WERI-Rb-1 (cell line): ENCODE results near the gene HDAC4.

ENCODE experiments used
- DNase-seq: peaks from one replicate; pipeline ENCODE4 v3.0.0-alpha.2; 2020
- H3K27ac ChIP-seq: fragments of 250-450 bp; sonication (Bioruptor Pico); 2 replicates; pipeline ENCODE4 v1.5.1; 2020; ENCODE audit warnings: mild to moderate bottlenecking, moderate library complexity
- H3K27me3 ChIP-seq: fragments of 250-450 bp; sonication (Bioruptor Pico); 2 replicates; pipeline ENCODE4 v1.5.1; 2021; ENCODE audit warnings: mild to moderate bottlenecking, low read depth, moderate library complexity; ENCODE audit not compliant: insufficient read depth, severe bottlenecking
- H3K36me3 ChIP-seq: fragments of 250-450 bp; sonication (Bioruptor Pico); 2 replicates; pipeline ENCODE4 v1.5.1; 2020; ENCODE audit warnings: mild to moderate bottlenecking, moderate library complexity
- H3K4me3 ChIP-seq: 2 replicates; pipeline ENCODE4 v1.5.1; 2011; ENCODE audit warnings: low read depth, mild to moderate bottlenecking, control low read depth, low read length
- H3K9me3 ChIP-seq: fragments of 250-450 bp; sonication (Bioruptor Pico); 2 replicates; pipeline ENCODE4 v1.5.1; 2021; ENCODE audit warnings: mild to moderate bottlenecking, moderate library complexity; ENCODE audit not compliant: severe bottlenecking
- CTCF ChIP-seq: IDR thresholded peaks from 2 replicates; pipeline ENCODE4 v1.5.1; 2011; ENCODE audit warnings: low read depth, mild to moderate bottlenecking, control low read depth, inconsistent platforms, low read length

HDAC4 gene

DNA sequence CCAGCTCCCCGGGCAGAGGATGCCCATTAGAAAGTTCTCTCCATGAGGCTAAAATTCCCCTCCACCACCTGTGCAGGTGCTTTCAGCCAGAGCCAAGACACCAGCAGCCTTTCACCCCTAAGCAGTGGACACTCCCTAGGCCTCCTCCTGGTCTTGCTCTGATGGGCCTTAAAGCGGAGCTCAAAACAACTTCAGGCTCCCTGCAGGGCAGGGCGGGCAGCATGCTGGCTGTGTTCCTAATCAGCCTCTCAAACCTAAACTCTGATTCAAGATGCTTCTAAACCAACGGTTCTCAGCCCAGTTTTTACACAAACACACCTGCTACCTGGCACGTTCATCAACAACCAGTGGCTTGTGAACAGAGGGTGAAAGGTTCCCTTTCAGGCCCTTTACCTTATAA lies 298.6 kb downstream of the HDAC4 start:
- DNase-seq, result no peak
- H3K9me3 ChIP-seq, result no peaks in the 10 kb centered on the region
- no peaks in the 10 kb centered on the region for H3K36me3 ChIP-seq

DNA sequence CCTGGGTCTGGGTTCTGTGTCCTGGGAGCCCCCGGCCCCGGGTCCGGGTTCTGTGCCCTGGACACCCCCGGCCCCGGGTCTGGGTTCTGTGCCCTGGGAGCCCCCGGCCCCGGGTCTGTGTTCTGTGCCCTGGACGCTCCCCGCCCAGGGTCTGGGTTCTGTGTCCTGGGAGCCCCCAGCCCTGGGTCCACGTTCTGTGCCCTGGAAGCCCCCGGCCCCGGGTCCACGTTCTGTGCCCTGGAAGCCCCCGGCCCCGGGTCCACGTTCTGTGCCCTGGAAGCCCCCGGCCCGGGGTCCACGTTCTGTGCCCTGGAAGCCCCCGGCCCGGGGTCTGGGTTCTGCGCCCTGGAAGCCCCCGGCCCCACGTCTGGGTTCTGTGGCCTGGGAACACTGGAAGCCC lies 299.0 kb downstream of the HDAC4 start:
- H3K36me3 ChIP-seq, result no peaks in the 10 kb centered on the region
- TF ChIP-seq CTCF, result no peak
- no peaks in the 10 kb centered on the region for H3K27me3 ChIP-seq

More for the DNA sequence above, 298.6 kb downstream of the HDAC4 start:
- no peak for TF ChIP-seq CTCF
- no peak overlapping the region for H3K27ac ChIP-seq
- no peak overlapping the region for H3K4me3 ChIP-seq
- H3K27me3 ChIP-seq, result no peaks in the 10 kb centered on the region

DNA sequence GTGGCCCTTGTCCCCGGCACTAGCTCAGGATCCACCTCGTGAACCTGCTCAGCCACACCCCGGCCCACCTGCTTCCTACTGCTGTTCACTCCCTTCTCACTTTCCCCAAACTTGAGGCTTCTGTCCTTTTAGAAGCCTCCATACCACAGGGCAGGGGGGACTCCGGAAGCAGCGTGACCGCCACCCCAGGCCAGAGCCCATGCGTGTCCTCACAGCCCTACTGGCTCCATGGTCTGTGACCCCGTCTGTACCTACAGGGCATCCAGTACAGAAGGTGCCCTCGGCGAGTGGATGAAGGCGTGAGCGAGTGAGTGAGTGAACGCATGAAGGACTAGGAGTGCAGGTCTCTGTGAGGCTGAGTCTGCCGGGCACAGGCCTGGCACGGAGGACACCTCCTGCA lies 299.7 kb downstream of the HDAC4 start:
- no peak for DNase-seq
- Histone ChIP-seq H3K9me3 (no peaks in the 10 kb centered on the region), H3K36me3 (no peaks in the 10 kb centered on the region), H3K27me3 (no peaks in the 10 kb centered on the region), H3K4me3 (no peak overlapping the region), H3K27ac (no peak overlapping the region)
- no peak for TF ChIP-seq CTCF

More for the DNA sequence above, 299.0 kb downstream of the HDAC4 start:
- no peak overlapping the region for H3K27ac ChIP-seq
- no peaks in the 10 kb centered on the region for H3K9me3 ChIP-seq
- no peak for DNase-seq
- no peak overlapping the region for H3K4me3 ChIP-seq

DNA sequence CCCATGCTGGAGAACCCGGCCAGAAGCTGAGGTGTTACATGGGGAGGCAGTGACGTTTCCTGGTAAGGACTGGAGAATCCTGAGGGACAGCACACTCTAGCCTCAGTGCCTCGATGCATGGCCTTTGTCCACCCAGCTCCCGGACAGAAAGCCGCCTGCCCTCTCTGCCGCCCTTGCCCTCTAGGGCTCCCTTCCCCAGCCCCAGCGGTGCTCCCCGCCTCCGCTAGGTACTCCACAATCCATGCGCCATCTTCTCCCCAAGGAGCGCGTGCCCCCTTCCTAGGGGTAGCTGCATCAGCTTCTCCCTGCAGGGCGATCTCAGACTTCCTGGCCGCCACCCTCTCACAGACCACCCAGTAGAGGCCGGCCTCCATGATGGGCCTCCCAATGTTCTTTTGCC lies 301.3 kb downstream of the HDAC4 start:
- no peak for TF ChIP-seq CTCF
- DNase-seq, result no peak
- Histone ChIP-seq H3K27ac (no peak overlapping the region), H3K27me3 (no peaks in the 10 kb centered on the region), H3K4me3 (no peak overlapping the region), H3K9me3 (no peaks in the 10 kb centered on the region), H3K36me3 (no peaks in the 10 kb centered on the region)

GRCh38 chr2:239098288-239098970 lies 302.4 kb downstream of the HDAC4 start:
- no peak overlapping the region for H3K4me3 ChIP-seq
- H3K36me3 ChIP-seq, result no peaks in the 10 kb centered on the region
- no peak for TF ChIP-seq CTCF
- no peaks in the 10 kb centered on the region for H3K27me3 ChIP-seq
- H3K9me3 ChIP-seq, result no peaks in the 10 kb centered on the region
- no peak overlapping the region for H3K27ac ChIP-seq
- no peak for DNase-seq

DNA sequence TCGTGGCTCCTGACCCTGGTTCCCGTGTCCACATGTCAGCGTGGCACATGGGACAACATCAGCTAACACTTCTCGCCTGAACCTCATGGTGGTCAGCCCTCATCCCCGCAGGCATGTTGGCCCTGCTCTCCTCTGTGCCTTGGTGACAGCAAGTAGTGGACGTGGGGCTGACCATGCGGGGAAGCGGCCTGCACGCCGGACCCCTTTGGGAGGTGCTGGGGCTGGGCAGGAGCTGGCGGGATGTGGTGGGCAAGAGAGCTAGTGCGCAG lies 303.5 kb downstream of the HDAC4 start:
- H3K4me3 ChIP-seq, result no peak overlapping the region
- no peaks in the 10 kb centered on the region for H3K9me3 ChIP-seq
- DNase-seq, result no peak
- TF ChIP-seq CTCF, result no peak
- H3K27me3 ChIP-seq, result no peaks in the 10 kb centered on the region
- no peaks in the 10 kb centered on the region for H3K36me3 ChIP-seq
- H3K27ac ChIP-seq, result no peak overlapping the region
